DMS53 (cell line): ENCODE measurements around the gene TM9SF4.
"Not testable (repeated sequence)": the region's sequence is repeated elsewhere in the genome, so short reads cannot be mapped to it uniquely, and the experiment has no call there.

Experiments
- DNase-seq: peaks from one replicate; lab custom pipeline; 2025; lab: John Stamatoyannopoulos, UW

TM9SF4 gene

GRCh38 chr20:32190616-32191415, 81.3 kb downstream of the TM9SF4 start:
- peak; percentile 54 for DNase-seq

DNA sequence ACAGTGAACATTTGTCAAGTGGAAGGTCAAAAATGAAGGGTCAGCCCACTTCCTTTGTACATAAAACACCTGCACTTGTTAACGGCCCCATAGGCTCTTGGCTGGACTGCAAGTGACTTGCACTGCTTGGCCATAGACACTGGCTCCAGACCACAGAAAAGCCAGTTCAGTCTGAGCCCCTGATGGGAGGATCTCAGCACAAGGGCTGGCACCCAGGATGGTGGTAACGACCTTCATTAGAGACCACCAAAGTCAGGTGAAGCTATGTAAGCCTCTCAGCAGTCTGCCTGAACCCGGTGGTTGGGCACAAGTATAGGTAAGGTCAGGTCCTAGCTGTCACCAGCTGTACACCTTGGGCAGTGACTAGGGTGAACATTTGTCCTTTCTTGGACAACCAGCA, 81.9 kb downstream of the TM9SF4 start:
- no peak for DNase-seq

- DNase-seq: no peak
Measured at GRCh38 chr20:32191873-32192272, 82.4 kb downstream of the TM9SF4 start.

GRCh38 chr20:32192698-32193097, 83.2 kb downstream of the TM9SF4 start:
- no peak for DNase-seq

DNA sequence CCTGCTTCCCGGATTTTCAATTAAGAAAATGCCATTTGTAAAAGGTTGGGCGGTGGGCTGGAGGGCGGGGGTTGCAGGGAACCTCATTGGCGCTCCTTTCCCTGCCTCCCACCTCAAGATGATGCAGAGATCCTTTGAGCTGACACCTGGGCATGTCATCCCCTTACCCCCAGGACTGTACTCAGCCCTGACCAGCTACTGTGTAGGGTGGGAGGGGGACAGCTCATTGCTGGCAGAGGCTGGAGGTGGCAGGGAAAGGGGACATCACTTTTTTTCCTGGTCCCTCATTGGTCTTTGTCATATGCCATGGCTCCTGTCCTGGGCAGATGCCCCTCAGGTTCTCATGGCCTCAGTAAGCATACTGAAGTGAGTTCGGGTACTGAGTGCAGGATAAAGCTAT, 83.8 kb downstream of the TM9SF4 start:
- not testable (repeated sequence) for DNase-seq

GRCh38 chr20:32193996-32194395, 84.5 kb downstream of the TM9SF4 start:
- no peak for DNase-seq

GRCh38 chr20:32195581-32195980, 86.1 kb downstream of the TM9SF4 start:
- peak; percentile 26 for DNase-seq

- not testable (repeated sequence) for DNase-seq
Measured at GRCh38 chr20:32196613-32197012, 87.1 kb downstream of the TM9SF4 start.

- peak; percentile 18 for DNase-seq
Measured at GRCh38 chr20:32197136-32197535, 87.6 kb downstream of the TM9SF4 start.

DNA sequence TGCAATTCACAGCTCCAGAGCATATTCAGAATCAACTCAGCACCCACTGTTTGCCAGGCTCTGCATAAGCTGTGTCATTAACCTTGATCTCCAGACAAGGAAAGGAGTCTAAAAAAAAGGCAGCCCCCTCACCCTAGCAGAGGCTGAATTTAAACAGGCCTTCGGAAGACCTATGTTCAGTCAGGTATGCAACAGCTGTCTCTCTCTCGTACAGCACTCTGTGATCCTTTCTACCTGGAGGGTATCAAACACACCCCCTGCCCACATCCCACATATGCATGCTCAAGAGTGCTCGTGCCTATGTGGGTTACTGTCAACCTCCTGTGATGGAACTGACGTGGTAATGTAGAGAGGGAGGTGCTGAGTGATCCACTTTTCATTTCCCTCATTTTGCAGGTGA, 89.5 kb downstream of the TM9SF4 start:
- DNase-seq: no peak

DNA sequence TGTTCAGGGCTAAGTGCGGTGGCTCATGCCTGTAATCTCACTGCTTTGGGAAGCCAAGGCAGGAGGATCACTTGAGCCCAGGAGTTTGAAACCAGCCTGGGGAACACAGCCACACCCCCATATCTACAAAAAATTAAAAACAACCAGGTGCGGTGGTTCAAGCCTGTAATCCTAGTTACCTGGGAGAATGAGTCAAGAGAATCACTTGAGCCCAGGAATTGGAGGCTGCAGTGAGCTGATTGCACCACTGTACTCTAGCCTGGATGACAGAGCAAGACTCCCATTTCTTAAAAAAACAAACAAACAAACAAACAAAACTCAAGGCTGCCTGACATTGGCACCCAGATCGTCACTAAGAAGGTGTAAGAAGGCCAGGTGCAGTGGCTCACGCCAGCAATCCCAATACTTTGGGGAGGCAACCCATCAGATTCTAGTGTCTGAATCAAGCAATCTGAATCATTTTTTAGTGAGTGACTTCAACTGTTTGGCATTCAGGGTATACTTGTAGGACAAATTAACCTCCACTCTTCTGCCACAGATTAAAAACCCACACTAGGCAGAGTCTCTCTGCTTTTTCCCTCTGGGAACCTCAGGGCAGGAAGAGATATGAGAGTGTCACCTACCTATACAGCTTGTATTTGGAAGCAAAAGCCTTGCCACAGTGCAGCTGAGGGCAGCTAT, 91.9 kb downstream of the TM9SF4 start:
- DNase-seq: no peak

- DNase-seq: no peak
Measured at GRCh38 chr20:32201977-32202363, 92.5 kb downstream of the TM9SF4 start.

GRCh38 chr20:32203356-32204204, 94.1 kb downstream of the TM9SF4 start:
- DNase-seq: no peak

GRCh38 chr20:32204205-32205109, 94.9 kb downstream of the TM9SF4 start:
- no peak for DNase-seq

DNA sequence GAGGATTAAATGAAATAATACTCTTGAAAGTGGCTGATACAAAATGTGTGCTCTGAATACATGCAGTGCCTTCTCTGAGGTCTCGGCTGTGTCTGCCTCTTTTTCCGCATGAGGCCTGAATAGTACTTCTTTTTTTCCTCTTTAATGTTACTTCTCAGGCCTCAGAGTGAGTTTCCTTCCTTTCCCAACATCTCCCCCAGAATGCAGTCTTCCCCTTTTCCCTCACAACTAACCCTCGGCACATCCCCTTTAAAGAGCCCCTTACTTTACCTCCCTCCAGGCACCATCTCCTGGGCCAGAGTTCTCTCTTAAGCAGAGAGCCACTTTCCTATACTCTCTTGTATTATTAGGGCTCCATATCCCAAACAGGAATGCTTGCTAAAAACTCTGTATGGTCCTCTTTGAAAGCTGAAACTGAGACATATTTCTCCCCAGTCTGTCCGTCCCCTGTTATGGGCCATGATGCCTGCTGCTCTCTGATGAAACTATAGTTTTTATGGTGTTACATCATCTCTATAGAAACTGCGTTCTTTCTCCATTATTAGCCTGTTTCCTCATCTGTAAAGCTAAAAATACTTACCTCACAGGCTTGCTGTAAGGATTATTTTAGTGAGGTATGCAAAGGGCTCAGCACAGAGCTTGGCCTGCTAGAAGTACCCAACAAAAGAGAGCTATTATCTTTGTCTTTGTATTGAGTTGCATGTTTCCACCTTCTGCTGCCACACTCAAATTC, 95.8 kb downstream of the TM9SF4 start:
- no peak for DNase-seq

DNA sequence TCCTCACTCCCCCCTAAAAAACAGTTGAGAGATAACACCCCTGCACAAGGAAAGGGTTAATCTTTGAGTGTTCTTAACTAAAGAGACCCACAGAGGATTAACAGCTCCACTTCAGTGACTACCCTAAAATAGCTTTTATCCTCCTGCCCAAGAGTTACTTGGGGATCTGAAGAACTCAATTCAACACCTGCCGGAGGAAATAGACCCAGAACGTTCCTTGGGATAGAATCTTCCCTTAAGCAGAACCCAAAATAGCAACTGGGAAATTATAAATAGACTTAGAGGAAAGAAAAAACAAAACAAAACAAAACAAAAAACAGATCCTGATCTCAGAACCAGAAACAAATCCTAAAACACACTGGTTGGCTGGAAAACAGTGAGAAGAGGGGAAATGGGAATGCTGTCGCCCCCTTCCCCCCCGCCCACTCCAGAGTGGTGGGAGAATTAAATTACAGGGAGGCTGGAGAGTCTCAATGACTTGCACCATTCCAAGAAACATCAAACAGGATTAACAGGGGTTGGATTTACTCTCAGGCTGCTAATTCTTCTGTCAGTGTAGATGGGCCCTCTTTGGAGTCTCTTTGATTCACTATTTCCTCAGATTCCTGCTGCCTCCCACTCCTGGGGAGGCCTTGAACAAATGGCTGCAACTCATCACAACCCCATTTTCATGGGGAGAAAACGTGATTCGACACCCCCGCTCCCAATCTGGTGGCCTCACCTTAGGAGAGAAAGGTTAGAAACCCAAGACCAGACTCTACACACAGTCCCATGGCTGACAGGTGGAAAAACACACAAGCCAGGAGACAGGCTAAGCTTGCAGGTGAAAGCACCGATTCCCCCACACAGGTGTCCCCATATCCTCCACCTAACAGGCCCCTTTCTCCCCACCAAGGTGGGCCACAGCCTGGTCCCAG, 96.6 kb downstream of the TM9SF4 start:
- DNase-seq: peak; percentile 25

- DNase-seq: peak; percentile 41
Measured at GRCh38 chr20:32206760-32207625, 97.5 kb downstream of the TM9SF4 start.

- DNase-seq: peak; percentile 97
Measured at GRCh38 chr20:32207626-32208498, 98.3 kb downstream of the TM9SF4 start, which contains the start of the genes PLAGL2 and POFUT1. Gene PLAGL2 (minus strand): TSS chr20:32207743. CDS start chr20:32202178, 5,565 bp downstream. Gene POFUT1 (plus strand): TSS chr20:32207880. CDS start chr20:32207942, 62 bp downstream.
